Measurements from ENCODE around the gene INTS13. TPM values are rescaled to one million over a fixed set of nuclear protein-coding genes. Genes with fewer than 3 reads are reported as not detected.
"Not testable (repeated sequence)": the region's sequence is repeated elsewhere in the genome, so short reads cannot be mapped to it uniquely, and the experiment has no call there.

Gene INTS13
- total RNA-seq, 1 donor: 12.8 TPM

DNA sequence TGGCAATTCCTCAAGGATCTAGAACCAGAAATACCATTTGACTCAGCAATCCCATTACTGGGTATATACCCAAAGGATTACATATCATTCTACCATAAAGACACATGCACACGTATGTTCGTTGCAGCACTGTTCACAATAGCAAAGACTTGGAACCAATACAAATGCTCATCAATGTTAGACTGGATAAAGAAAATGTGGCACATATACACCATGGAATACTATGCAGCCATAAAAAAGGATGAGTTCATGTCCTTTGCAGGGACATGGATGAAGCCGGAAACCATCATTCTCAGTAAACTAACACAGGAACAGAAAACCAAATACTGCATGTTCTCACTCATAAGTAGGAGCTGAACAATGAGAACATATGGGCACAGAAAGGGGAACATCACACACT is 34.4 kb downstream of the INTS13 start:
- not testable (repeated sequence) for H3K9me3 ChIP-seq (ENCODE audit: low read depth, low read length); H3K4me3 ChIP-seq (ENCODE audit: low read length); H3K4me1 ChIP-seq (ENCODE audit: insufficient read depth, low read length); H3K27me3 ChIP-seq (ENCODE audit: insufficient read depth, low read length)

DNA sequence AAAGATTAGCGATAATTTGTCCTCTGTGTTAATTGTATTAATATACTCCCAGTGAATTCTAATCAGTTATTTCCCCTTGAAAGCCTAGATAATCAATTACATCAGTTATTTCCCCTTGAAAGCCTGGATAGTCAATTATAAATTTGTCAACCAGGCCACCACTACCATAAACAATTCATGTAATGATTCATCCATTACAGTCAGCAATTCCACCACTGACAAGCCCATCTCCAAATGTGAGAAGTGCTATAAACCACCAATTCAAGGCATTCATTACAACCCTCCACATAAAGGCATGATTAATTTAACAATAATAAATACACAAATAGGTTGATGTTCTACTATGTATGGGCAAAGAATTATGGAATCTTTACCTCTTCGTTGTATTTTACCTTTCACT is 40.9 kb downstream of the INTS13 start:
- no peaks in the 10 kb centered on the region for H3K4me1 ChIP-seq (ENCODE audit: insufficient read depth, low read length)

DNA sequence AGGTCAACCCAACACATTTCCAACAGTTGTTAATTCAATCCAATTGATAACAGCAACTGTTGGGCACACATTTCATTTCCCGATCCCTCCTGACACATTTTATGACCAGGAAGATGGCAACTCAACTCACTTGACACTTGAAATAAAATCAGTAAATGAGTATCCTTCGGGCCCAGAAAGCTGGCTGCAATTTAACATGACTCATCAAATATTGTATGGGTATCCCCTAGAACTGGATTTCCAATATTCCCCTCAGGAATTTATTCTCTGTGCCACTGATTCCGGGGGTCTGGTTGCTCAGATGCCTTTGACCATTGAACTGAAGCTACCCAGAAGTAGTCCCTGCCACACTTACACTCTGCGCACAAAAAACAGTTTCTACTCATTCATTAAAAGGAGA is 42.1 kb downstream of the INTS13 start:
- no peak overlapping the region for H3K4me3 ChIP-seq (ENCODE audit: low read length)
- H3K4me1 ChIP-seq (ENCODE audit: insufficient read depth, low read length): no peaks in the 10 kb centered on the region
- no peaks in the 10 kb centered on the region for H3K9me3 ChIP-seq (ENCODE audit: low read depth, low read length)
- no peaks in the 10 kb centered on the region for H3K27me3 ChIP-seq (ENCODE audit: insufficient read depth, low read length)

More for the DNA sequence above, 40.9 kb downstream of the INTS13 start:
- no peak overlapping the region for H3K4me3 ChIP-seq (ENCODE audit: low read length)
- H3K27me3 ChIP-seq (ENCODE audit: insufficient read depth, low read length): no peaks in the 10 kb centered on the region
- H3K9me3 ChIP-seq (ENCODE audit: low read depth, low read length): no peaks in the 10 kb centered on the region

DNA sequence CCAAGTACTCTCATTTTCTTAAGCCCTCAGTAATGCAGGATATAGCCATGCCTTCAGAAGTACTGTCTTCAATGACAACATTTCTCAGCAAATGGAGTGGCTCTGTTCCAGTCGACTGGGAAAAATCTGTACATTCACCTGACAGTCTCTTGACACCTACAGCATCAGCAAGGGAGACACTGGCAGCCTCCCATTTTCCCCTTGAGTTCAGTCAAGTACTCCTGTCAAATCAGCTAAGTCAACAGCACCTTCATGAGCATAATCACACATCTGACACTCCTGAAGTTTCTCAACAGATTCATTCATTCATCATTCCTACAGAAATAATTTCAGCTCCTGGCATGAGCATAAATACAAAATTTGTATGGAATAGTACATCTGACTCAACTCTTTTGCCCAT is 46.1 kb downstream of the INTS13 start:
- H3K9me3 ChIP-seq (ENCODE audit: low read depth, low read length): no peaks in the 10 kb centered on the region
- H3K4me1 ChIP-seq (ENCODE audit: insufficient read depth, low read length): no peaks in the 10 kb centered on the region
- H3K4me3 ChIP-seq (ENCODE audit: low read length): no peak overlapping the region
- no peaks in the 10 kb centered on the region for H3K27me3 ChIP-seq (ENCODE audit: insufficient read depth, low read length)

DNA sequence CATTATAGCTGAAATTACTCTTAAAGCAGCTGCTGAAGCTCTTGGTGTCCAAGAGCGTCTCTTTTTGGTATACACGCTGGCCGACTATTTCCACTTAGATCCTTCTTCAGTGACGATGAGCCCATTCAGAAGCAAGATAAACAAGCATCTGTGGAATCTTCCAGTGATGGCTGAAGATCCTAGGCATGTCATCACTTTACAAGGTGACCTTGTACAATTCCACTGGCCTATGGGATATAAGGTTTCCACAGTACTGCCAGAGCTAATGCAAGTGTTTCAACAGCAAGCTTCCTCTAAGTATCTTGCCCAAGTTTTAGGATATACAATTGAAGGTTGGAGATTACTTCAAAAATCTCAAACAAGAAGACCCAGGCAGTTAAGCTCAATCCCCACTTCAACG is 47.0 kb downstream of the INTS13 start:
- Histone ChIP-seq H3K4me1 (ENCODE audit: insufficient read depth, low read length) (no peaks in the 10 kb centered on the region), H3K4me3 (ENCODE audit: low read length) (no peak overlapping the region), H3K9me3 (ENCODE audit: low read depth, low read length) (no peaks in the 10 kb centered on the region), H3K27me3 (ENCODE audit: insufficient read depth, low read length) (no peaks in the 10 kb centered on the region)

DNA sequence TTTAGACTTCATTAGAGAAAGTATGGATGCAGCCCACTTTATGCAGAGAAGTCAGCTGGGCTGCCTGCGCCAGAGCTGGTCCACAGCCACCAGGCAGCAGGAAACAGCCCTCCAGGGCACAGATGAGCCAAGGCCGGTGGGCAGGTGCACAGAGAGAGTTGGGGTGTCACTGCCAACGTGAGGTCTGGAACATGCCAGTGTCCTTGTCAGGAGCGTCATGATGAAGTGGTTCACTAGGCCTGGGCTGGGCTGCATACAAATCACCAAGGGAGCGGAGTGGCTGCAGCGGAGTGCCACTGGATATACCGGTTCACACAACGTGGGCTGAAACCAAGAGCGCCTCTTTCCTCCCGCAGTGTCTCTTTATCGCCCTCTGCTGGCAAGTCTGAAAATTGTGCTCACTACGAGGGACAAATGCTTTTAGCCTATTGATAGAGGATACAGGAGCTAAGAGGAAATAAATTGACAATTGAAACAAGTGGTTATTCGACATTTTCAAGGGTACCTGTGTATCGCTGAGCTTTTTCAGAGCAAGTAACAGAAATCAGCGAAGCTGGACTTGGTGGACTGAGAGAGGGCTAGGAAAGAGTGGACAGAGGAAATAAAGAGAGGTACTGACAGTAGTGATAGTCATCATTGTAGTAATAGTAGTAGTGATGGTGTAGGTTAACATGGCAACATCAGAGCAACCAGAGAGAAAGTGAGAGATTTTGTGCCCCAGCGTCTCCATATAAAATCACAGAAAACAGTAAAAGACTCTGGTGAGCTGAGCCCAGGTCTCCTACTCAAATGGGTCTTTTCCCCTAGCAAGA is 52.8 kb downstream of the INTS13 start:
- Histone ChIP-seq H3K4me3 (ENCODE audit: low read length) (no peak overlapping the region), H3K4me1 (ENCODE audit: insufficient read depth, low read length) (peaks cover 4% of the 10 kb centered on the region), H3K27me3 (ENCODE audit: insufficient read depth, low read length) (no peaks in the 10 kb centered on the region)

DNA sequence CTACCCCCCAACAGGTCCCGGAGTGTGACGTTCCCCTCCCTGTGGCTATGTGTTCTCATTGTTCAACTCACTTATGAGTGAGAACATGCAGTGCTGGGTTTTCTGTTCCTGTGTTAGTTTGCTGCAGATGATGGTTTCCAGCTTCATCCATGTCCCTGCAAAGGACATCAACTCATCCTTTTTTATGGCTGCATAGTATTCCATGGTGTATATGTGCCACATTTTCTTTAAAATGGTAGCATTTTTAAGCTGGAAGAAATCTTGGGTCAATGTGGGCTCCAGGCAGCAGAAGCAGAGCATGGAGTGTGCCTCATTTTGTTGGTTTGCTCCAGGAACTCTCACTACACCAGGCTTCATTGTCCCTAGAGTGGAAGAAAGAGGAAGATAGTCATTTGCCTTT is 57.2 kb downstream of the INTS13 start:
- Histone ChIP-seq H3K9me3 (ENCODE audit: low read depth, low read length) (no peaks in the 10 kb centered on the region), H3K27me3 (ENCODE audit: insufficient read depth, low read length) (no peaks in the 10 kb centered on the region), H3K4me1 (ENCODE audit: insufficient read depth, low read length) (peaks cover 4% of the 10 kb centered on the region), H3K4me3 (ENCODE audit: low read length) (no peak overlapping the region)

More for the DNA sequence above, 52.8 kb downstream of the INTS13 start:
- H3K9me3 ChIP-seq (ENCODE audit: low read depth, low read length): no peaks in the 10 kb centered on the region

DNA sequence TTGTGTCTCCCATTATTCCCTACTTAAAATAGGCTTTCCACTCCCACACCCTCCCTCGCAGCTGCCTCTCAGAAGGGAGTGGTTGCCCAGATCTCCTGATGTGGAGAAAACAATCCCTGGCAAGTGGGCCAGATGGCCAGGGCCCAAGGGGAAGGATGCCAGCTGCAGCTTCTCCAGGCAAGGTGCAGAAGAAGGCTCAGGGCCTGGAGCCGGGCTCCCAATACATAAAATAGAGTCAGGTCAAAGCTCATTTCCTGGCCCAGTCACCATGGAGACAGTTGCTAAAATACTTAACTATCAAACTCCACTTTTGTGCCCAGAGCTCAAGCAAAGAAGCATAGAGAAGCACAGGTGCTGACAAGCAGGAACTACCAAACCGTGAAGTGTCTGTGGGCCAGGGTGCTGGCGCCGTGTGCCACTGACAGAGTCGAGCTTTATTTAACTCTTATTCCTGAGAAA is 59.1 kb downstream of the INTS13 start:
- H3K4me1 ChIP-seq (ENCODE audit: insufficient read depth, low read length): peaks cover 18% of the 10 kb centered on the region
- H3K27me3 ChIP-seq (ENCODE audit: insufficient read depth, low read length): no peaks in the 10 kb centered on the region
- no peak overlapping the region for H3K4me3 ChIP-seq (ENCODE audit: low read length)
- H3K9me3 ChIP-seq (ENCODE audit: low read depth, low read length): no peaks in the 10 kb centered on the region

DNA sequence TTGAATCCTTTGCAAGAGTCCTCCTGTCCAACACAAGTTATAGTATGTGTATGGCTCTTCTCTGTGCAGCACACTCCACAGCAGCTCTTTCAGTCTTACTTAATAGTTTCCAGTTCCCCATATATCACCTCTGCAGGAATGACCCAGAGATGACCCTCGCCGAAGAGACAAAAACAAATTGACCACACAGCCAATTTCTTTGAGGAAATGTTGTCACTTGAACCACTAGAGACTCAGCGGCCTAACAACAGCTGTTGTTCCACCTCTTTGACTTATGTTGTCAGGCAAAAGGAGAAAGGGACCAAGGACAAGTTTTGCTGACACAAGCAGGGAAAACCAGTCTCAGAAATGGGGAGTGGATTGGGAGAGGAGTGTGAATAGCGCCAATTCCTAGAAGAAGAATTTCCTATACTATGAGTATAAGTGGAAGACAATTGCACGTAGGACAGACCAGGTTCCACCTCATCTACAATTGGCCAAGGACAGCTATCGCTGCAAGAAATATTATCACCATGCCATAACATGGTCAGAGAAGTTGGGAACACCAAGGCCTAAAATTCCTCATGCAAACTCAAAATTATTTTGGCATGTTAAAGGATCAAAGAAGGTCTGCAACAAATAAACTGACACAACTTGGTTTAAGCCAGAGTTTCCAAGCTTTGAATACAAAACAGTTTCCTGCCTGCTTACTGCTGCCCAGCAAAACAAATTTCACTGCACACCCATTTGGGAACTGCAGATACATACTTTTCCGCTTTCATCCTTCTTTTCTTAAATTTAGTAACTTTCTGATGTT is 63.1 kb downstream of the INTS13 start:
- peaks cover 47% of the 10 kb centered on the region for H3K4me1 ChIP-seq (ENCODE audit: insufficient read depth, low read length)
- no peaks in the 10 kb centered on the region for H3K9me3 ChIP-seq (ENCODE audit: low read depth, low read length)
- H3K27me3 ChIP-seq (ENCODE audit: insufficient read depth, low read length): no peaks in the 10 kb centered on the region
- H3K4me3 ChIP-seq (ENCODE audit: low read length): no peak overlapping the region

DNA sequence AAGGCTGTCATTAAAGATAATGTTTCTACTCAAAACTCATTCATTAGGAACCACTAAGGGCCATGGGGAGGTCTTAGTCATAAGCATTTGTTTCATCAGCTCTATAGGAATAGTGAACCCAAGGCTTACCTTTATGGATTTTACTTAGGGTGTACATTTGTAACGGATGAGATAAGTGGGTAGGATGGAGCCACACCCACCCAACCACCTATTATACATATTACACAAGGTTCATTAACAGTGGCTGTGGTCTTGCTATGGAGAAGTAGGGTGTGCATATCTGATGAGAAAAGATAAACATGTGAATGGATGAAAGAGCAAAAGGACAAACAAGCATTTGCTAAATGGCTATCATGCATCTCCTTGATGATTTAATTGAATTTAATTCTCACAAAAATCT is 65.2 kb downstream of the INTS13 start:
- no peaks in the 10 kb centered on the region for H3K27me3 ChIP-seq (ENCODE audit: insufficient read depth, low read length)
- H3K9me3 ChIP-seq (ENCODE audit: low read depth, low read length): no peaks in the 10 kb centered on the region
- H3K4me1 ChIP-seq (ENCODE audit: insufficient read depth, low read length): peaks cover 54% of the 10 kb centered on the region
- H3K4me3 ChIP-seq (ENCODE audit: low read length): no peak overlapping the region

DNA sequence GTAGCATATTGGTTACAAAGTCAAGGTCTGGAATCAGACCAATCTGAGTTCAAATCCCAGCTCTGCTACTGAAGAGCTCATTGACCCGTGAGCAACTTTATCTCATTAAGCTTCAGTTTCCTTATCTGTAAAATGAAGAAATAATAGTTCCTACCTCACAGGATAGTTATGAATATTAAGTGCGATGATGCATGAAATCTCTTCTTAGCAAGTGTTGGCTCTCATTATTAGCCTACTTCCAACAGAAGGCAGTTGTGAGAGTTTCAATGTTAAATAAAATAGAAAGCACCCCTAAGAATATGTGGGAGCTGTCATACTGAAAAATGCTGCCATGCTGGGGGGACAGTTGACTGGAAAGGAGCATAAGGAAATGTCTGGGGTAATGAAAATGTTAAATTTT is 65.8 kb downstream of the INTS13 start:
- peaks cover 58% of the 10 kb centered on the region for H3K4me1 ChIP-seq (ENCODE audit: insufficient read depth, low read length)
- H3K4me3 ChIP-seq (ENCODE audit: low read length): no peak overlapping the region
- H3K9me3 ChIP-seq (ENCODE audit: low read depth, low read length): no peaks in the 10 kb centered on the region

DNA sequence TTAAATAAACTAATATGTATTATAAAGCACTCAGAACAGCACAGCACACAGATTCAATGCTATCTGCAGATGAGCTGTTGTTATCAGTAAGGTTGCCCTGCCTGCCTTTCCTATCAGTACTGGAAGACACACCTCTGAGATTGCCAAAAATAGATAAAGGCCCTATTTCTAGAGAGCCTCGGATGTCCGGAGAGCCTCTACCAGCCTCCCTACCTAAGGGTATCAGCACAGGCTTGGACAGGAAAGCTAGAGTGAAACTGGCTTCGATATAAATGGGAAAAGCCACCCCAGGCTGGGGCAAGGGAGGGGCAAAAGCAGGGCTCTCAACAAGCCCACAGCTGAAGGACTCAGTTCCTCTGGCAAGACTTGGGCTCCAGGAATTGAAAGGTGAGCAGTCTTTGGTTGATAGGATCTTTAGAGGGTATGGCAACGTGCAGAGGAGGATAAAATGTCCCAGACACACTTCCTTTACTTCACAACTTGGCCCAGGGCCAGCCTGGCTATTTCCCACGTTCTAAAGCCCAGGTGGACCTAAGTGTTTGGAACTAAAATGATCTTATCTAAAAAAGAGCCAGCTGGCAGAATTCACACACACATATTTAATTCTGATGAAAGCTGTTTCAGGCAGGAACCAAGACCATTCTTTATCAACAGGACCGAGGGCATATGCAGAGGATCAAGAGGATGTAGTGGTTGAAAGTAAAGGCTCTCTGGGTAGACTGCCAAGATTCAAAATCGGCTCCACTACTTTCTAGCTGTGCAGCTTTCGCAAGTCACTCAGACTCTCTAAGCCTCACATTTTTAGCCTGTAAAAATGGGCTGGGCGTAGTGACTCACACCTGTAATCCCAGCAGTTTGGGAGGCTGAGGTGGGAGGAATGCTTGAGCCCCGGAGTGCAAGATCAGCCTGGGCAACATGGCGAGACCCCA is 67.0 kb downstream of the INTS13 start:
- no peaks in the 10 kb centered on the region for H3K27me3 ChIP-seq (ENCODE audit: insufficient read depth, low read length)
- H3K4me1 ChIP-seq (ENCODE audit: insufficient read depth, low read length): peaks cover 66% of the 10 kb centered on the region
- no peaks in the 10 kb centered on the region for H3K9me3 ChIP-seq (ENCODE audit: low read depth, low read length)
- H3K4me3 ChIP-seq (ENCODE audit: low read length): no peak overlapping the region

More for the DNA sequence above, 65.8 kb downstream of the INTS13 start:
- no peaks in the 10 kb centered on the region for H3K27me3 ChIP-seq (ENCODE audit: insufficient read depth, low read length)

DNA sequence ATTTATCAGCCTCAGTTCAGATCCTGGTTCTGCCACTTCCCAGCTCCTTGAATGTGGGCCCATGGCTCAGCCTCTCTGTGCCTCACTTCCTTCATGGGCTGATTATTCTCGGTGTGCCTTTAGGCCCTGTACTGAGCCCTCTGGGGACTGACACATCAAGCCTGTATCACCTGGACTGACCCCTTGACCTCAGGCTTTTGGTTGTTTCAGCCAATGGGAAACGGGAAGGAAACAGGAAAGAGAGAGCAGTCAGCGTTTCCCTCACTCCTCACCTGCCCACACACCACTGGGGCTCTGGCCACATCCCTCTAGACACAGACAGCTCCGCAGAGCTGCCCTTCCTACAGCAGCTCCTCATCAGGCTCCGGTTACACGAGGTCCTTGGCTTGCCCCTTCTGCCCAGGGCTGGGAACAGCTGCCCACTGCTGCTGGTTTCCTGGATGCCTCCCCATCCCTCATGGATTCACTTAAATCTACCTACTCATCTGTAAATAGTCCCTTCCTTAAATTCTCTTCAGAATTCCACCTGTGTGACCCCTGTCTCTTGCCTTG is 67.8 kb downstream of the INTS13 start:
- Histone ChIP-seq H3K9me3 (ENCODE audit: low read depth, low read length) (no peaks in the 10 kb centered on the region), H3K27me3 (ENCODE audit: insufficient read depth, low read length) (no peaks in the 10 kb centered on the region), H3K4me1 (ENCODE audit: insufficient read depth, low read length) (peaks cover 61% of the 10 kb centered on the region), H3K4me3 (ENCODE audit: low read length) (no peak overlapping the region)

DNA sequence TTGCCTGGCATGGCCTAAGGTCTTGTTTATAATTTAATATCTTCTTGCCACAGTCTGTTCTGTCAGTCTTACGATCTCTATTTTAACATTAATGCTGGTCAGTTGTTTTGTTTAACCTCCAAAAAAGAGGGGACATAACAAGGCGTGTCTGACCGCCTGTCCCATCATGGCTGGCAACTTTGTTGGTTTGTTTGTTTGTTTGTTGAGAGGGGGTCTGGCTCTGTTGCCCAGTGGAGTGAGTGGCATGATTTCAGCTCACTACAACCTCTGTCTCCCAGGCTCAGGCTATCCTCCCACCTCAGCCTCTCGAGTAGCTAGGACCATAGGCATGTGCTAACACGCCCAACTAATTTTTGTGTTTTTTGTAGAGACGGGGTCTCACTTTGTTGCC is 68.7 kb downstream of the INTS13 start:
- H3K4me1 ChIP-seq (ENCODE audit: insufficient read depth, low read length): peaks cover 52% of the 10 kb centered on the region
- no peak overlapping the region for H3K4me3 ChIP-seq (ENCODE audit: low read length)
- no peaks in the 10 kb centered on the region for H3K9me3 ChIP-seq (ENCODE audit: low read depth, low read length)
- no peaks in the 10 kb centered on the region for H3K27me3 ChIP-seq (ENCODE audit: insufficient read depth, low read length)
